Measurements from ENCODE around the gene DCTN3.

Gene DCTN3

DNA sequence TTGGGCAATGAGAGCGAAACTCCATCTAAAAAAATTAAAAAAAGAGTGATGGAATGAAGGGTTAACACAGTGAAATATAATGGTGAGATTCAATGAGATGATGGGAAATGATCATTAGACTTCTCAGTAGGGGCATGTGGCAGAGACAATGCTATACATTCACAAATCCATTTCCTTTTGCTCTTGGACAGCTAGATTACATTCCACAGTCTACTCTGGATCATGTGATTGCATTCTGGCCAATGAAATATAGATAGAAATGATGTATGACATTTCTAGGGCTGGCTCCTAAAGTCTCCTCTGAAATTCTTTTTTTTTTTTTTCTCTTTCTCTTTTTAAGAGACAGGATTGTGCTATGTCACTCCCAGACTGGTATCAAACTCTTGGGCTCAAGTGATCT lies 22.4 kb upstream of the DCTN3 start:
- TF ChIP-seq EP300 (IDR thresholded peaks at IDR 0.05; ENCODE audit: borderline replicate concordance), result no peak
- no peak for TF ChIP-seq ZBTB7A (IDR thresholded peaks at IDR 0.05; ENCODE audit: low read depth)
- no peak for TF ChIP-seq TAF1 (IDR thresholded peaks at IDR 0.05; ENCODE audit: low read depth)
- TF ChIP-seq, protein P1, sequence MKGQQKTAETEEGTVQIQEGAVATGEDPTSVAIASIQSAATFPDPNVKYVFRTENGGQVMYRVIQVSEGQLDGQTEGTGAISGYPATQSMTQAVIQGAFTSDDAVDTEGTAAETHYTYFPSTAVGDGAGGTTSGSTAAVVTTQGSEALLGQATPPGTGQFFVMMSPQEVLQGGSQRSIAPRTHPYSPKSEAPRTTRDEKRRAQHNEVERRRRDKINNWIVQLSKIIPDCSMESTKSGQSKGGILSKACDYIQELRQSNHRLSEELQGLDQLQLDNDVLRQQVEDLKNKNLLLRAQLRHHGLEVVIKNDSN (IDR thresholded peaks at IDR 0.05), result peak; percentile 70
- TF ChIP-seq FOXM1 (IDR thresholded peaks at IDR 0.05; ENCODE audit: borderline replicate concordance, low read depth), result no peak
- no peak for TF ChIP-seq CREB1 (IDR thresholded peaks at IDR 0.05; ENCODE audit: low read depth)
- no peak for TF ChIP-seq EGR1 (IDR thresholded peaks at IDR 0.05)
- no peak for TF ChIP-seq TEAD4 (IDR thresholded peaks at IDR 0.05)

- TF ChIP-seq REST (IDR thresholded peaks at IDR 0.05; ENCODE audit: low read depth), result no peak
- TF ChIP-seq, protein P2, sequence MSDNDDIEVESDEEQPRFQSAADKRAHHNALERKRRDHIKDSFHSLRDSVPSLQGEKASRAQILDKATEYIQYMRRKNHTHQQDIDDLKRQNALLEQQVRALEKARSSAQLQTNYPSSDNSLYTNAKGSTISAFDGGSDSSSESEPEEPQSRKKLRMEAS (IDR thresholded peaks at IDR 0.05), result no peak
- TF ChIP-seq EP300 (IDR thresholded peaks at IDR 0.05; ENCODE audit: borderline replicate concordance), result no peak
- no peak for TF ChIP-seq FOXM1 (IDR thresholded peaks at IDR 0.05; ENCODE audit: borderline replicate concordance, low read depth)
- TF ChIP-seq CREB1 (IDR thresholded peaks at IDR 0.05; ENCODE audit: low read depth), result no peak
- no peak for TF ChIP-seq EGR1 (IDR thresholded peaks at IDR 0.05)
- no peak for TF ChIP-seq TAF1 (IDR thresholded peaks at IDR 0.05; ENCODE audit: low read depth)
Measured at GRCh38 chr9:34638138-34638445, 17.8 kb upstream of the DCTN3 start.

- TF ChIP-seq RAD21 (IDR thresholded peaks at IDR 0.05; ENCODE audit: low read depth), result no peak
- TF ChIP-seq TAF1 (IDR thresholded peaks at IDR 0.05; ENCODE audit: low read depth), result peak; percentile 57
- peak; percentile 48 for TF ChIP-seq NFIC (IDR thresholded peaks at IDR 0.05)
- TF ChIP-seq FOXM1 (IDR thresholded peaks at IDR 0.05; ENCODE audit: borderline replicate concordance, low read depth), result no peak
- TF ChIP-seq, protein P2 (IDR thresholded peaks at IDR 0.05), result peak; percentile 98; the same call in 1 of the 2 replicates
- peak; percentile 36; the same call in 1 of the 2 replicates for TF ChIP-seq EP300 (IDR thresholded peaks at IDR 0.05; ENCODE audit: borderline replicate concordance)
- TF ChIP-seq TEAD4 (IDR thresholded peaks at IDR 0.05), result 0 out of 2 replicates have a peak, but pooled peaks have one; percentile 3
Measured at GRCh38 chr9:34637356-34638137, 17.3 kb upstream of the DCTN3 start, which contains the start of gene SIGMAR1. Gene SIGMAR1, minus strand, starts transcription at chr9:34637787. Its CDS starts 90 bp downstream, at chr9:34637697.

- TF ChIP-seq REST (IDR thresholded peaks at IDR 0.05; ENCODE audit: low read depth) (no peak), YY1 (IDR thresholded peaks at IDR 0.05; ENCODE audit: low read depth) (no peak; the same call in 1 of the 2 replicates), EP300 (IDR thresholded peaks at IDR 0.05; ENCODE audit: borderline replicate concordance) (no peak), TCF12 (IDR thresholded peaks at IDR 0.05; ENCODE audit: low read depth) (0 out of 2 replicates have a peak, but pooled peaks have one; percentile 7)
- TF ChIP-seq, protein P1 (IDR thresholded peaks at IDR 0.05), result peak; percentile 75; the same call in 1 of the 2 replicates
Measured at GRCh38 chr9:34636791-34637355, 16.6 kb upstream of the DCTN3 start.

DNA sequence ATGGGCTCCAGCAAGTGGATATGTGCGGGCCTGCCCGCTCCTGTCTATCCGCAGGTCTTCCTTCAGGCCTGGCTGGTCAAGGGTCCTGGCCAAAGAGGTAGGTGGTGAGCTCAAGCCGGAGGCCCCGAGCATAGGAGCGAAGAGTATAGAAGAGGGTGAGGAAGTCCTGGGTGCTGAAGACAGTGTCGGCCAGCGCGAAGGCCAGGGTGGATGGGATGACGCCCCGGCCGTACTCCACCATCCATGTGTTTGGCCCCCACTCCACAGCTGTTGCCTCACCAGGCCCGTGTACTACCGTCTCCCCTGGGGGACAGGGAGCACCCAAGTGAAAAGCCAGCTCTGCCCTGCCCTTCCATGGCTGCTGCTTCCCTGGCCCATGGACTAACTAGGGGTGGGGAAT lies 15.3 kb upstream of the DCTN3 start:
- TF ChIP-seq YY1 (IDR thresholded peaks at IDR 0.05; ENCODE audit: low read depth) (no peak), TCF12 (IDR thresholded peaks at IDR 0.05; ENCODE audit: low read depth) (no peak), REST (IDR thresholded peaks at IDR 0.05; ENCODE audit: low read depth) (no peak)

Measured in Ishikawa (cell line).